HUES6 (cell line): ENCODE measurements around the gene KBTBD2.
A peak's percentile ranks its signal among the peaks of the same experiment; 100 is the strongest.
"Not testable (repeated sequence)": the region's sequence is repeated elsewhere in the genome, so short reads cannot be mapped to it uniquely, and the experiment has no call there.

Source experiments
- H3K27ac ChIP-seq: 2 replicates; pipeline ENCODE4 v1.7.0; 2013; ENCODE audit warnings: low read depth, mild to moderate bottlenecking, low read length, inconsistent platforms
- H3K27me3 ChIP-seq: 2 replicates; pipeline ENCODE4 v1.6.1; 2013; ENCODE audit warnings: low read length; ENCODE audit not compliant: control insufficient read depth, insufficient read depth
- H3K36me3 ChIP-seq: 2 replicates; pipeline ENCODE4 v1.6.1; 2013; ENCODE audit warnings: low read length; ENCODE audit not compliant: control insufficient read depth, insufficient read depth
- H3K4me1 ChIP-seq: 2 replicates; pipeline ENCODE4 v1.6.1; 2013; ENCODE audit warnings: low read length; ENCODE audit not compliant: control insufficient read depth, insufficient read depth
- H3K4me3 ChIP-seq: 2 replicates; pipeline ENCODE4 v1.5.1; 2013; ENCODE audit warnings: low read depth, low read length
- H3K9ac ChIP-seq: one replicate; pipeline ENCODE4 v1.6.1; 2013; ENCODE audit warnings: mild to moderate bottlenecking, low read length
- H3K9me3 ChIP-seq: 2 replicates; pipeline ENCODE4 v1.6.1; 2013; ENCODE audit warnings: low read depth, low read length; ENCODE audit not compliant: control insufficient read depth, insufficient read depth

KBTBD2 gene

GRCh38 chr7:32891043-32891799, at the start of gene KBTBD2:
Gene KBTBD2, minus strand, starts transcription at chr7:32891760. Its CDS starts 12,156 bp downstream, at chr7:32879604.
- H3K9ac ChIP-seq = peak within 1 kb of the TSS; percentile 94
- H3K27me3 ChIP-seq = no peaks in the 10 kb centered on the region
- no peaks in the 10 kb centered on the region for H3K36me3 ChIP-seq
- peak within 1 kb of the TSS; percentile 92 for H3K27ac ChIP-seq
- H3K4me3 ChIP-seq = peak within 1 kb of the TSS; percentile 83
- no peaks in the 10 kb centered on the region for H3K9me3 ChIP-seq
- H3K4me1 ChIP-seq = peaks cover 23% of the 10 kb centered on the region

GRCh38 chr7:32941181-32941580, 49.6 kb upstream of the KBTBD2 start:
- peak overlapping the region; percentile 60; the same call in 1 of the 2 replicates for H3K4me3 ChIP-seq
- no peak overlapping the region for H3K27ac ChIP-seq
- H3K9me3 ChIP-seq = peaks cover 6% of the 10 kb centered on the region; the same call in 1 of the 2 replicates
- peaks cover 94% of the 10 kb centered on the region for H3K27me3 ChIP-seq
- H3K36me3 ChIP-seq = no peaks in the 10 kb centered on the region
- peaks cover 13% of the 10 kb centered on the region for H3K4me1 ChIP-seq
- H3K9ac ChIP-seq = no peak overlapping the region

GRCh38 chr7:32937344-32938174, 46.0 kb upstream of the KBTBD2 start:
- peaks cover 10% of the 10 kb centered on the region for H3K4me1 ChIP-seq
- no peak overlapping the region for H3K9ac ChIP-seq
- H3K36me3 ChIP-seq = no peaks in the 10 kb centered on the region
- H3K27me3 ChIP-seq = peaks cover 83% of the 10 kb centered on the region
- H3K4me3 ChIP-seq = no peak overlapping the region
- no peak overlapping the region for H3K27ac ChIP-seq
- no peaks in the 10 kb centered on the region for H3K9me3 ChIP-seq

GRCh38 chr7:32936689-32937088, 45.1 kb upstream of the KBTBD2 start:
- Histone ChIP-seq H3K9ac (no peak overlapping the region), H3K36me3 (no peaks in the 10 kb centered on the region), H3K9me3 (no peaks in the 10 kb centered on the region), H3K4me1 (peaks cover 5% of the 10 kb centered on the region), H3K27me3 (peaks cover 78% of the 10 kb centered on the region), H3K4me3 (no peak overlapping the region), H3K27ac (no peak overlapping the region)

- Histone ChIP-seq H3K9ac (no peak overlapping the region), H3K4me3 (no peak overlapping the region), H3K4me1 (no peaks in the 10 kb centered on the region), H3K36me3 (no peaks in the 10 kb centered on the region), H3K27ac (no peak overlapping the region), H3K9me3 (no peaks in the 10 kb centered on the region), H3K27me3 (peaks cover 81% of the 10 kb centered on the region)
Observed at GRCh38 chr7:32935558-32935957, 44.0 kb upstream of the KBTBD2 start.

GRCh38 chr7:32930378-32930777, 38.8 kb upstream of the KBTBD2 start:
- Histone ChIP-seq H3K9ac (no peak overlapping the region), H3K4me3 (no peak overlapping the region), H3K27ac (no peak overlapping the region), H3K9me3 (no peaks in the 10 kb centered on the region), H3K36me3 (no peaks in the 10 kb centered on the region), H3K27me3 (peaks cover 56% of the 10 kb centered on the region), H3K4me1 (no peaks in the 10 kb centered on the region)

GRCh38 chr7:32929430-32930143, 38.0 kb upstream of the KBTBD2 start:
- H3K36me3 ChIP-seq = no peaks in the 10 kb centered on the region
- H3K27ac ChIP-seq = no peak overlapping the region
- H3K4me1 ChIP-seq = no peaks in the 10 kb centered on the region
- H3K9me3 ChIP-seq = no peaks in the 10 kb centered on the region
- H3K4me3 ChIP-seq = no peak overlapping the region
- H3K27me3 ChIP-seq = peaks cover 57% of the 10 kb centered on the region
- no peak overlapping the region for H3K9ac ChIP-seq

GRCh38 chr7:32928785-32929298, 37.3 kb upstream of the KBTBD2 start:
- Histone ChIP-seq H3K9me3 (no peaks in the 10 kb centered on the region), H3K36me3 (no peaks in the 10 kb centered on the region; the same call in 1 of the 2 replicates)

GRCh38 chr7:32921896-32922295, 30.3 kb upstream of the KBTBD2 start:
- Histone ChIP-seq H3K27me3 (peaks cover 13% of the 10 kb centered on the region), H3K27ac (no peak overlapping the region), H3K36me3 (no peaks in the 10 kb centered on the region; the same call in 1 of the 2 replicates)

More at GRCh38 chr7:32928785-32929298, 37.3 kb upstream of the KBTBD2 start:
- H3K27ac ChIP-seq = no peak overlapping the region
- no peak overlapping the region for H3K4me3 ChIP-seq
- no peak overlapping the region for H3K9ac ChIP-seq
- peaks cover 54% of the 10 kb centered on the region for H3K27me3 ChIP-seq
- H3K4me1 ChIP-seq = no peaks in the 10 kb centered on the region

GRCh38 chr7:32916994-32917393, 25.4 kb upstream of the KBTBD2 start:
- not testable (repeated sequence) for H3K4me1 ChIP-seq, H3K27ac ChIP-seq, H3K36me3 ChIP-seq, H3K9me3 ChIP-seq, H3K27me3 ChIP-seq, H3K4me3 ChIP-seq, H3K9ac ChIP-seq

More at GRCh38 chr7:32921896-32922295, 30.3 kb upstream of the KBTBD2 start:
- H3K9me3 ChIP-seq = no peaks in the 10 kb centered on the region
- no peak overlapping the region for H3K9ac ChIP-seq
- no peaks in the 10 kb centered on the region for H3K4me1 ChIP-seq
- H3K4me3 ChIP-seq = no peak overlapping the region
